Endodermal cell (in vitro differentiated cells): Measurements from ENCODE around the gene RAPGEF1. TPM values are rescaled to one million over a fixed set of nuclear protein-coding genes. Genes with fewer than 3 reads are reported as not detected.

Experiments
- DNase-seq: peaks from one replicate; pipeline ENCODE4 v3.0.0-alpha.2; 2017
- H3K27ac ChIP-seq: 2 replicates; pipeline ENCODE4 v1.5.1; 2013; ENCODE audit warnings: mild to moderate bottlenecking, low read depth, low read length, moderate library complexity
- H3K27me3 ChIP-seq: 2 replicates; pipeline ENCODE4 v1.6.1; 2013; ENCODE audit warnings: mild to moderate bottlenecking, low read length, moderate library complexity; ENCODE audit not compliant: insufficient read depth, control insufficient read depth, poor library complexity, severe bottlenecking
- H3K36me3 ChIP-seq: 2 replicates; pipeline ENCODE4 v1.7.0; 2013; ENCODE audit warnings: mild to moderate bottlenecking, low read length, moderate library complexity; ENCODE audit not compliant: control insufficient read depth, insufficient read depth
- H3K4me1 ChIP-seq: one replicate; pipeline ENCODE4 v1.7.0; 2013; ENCODE audit warnings: low read length; ENCODE audit not compliant: control insufficient read depth, insufficient read depth
- H3K4me3 ChIP-seq: 2 replicates; pipeline ENCODE4 v1.5.1; 2013; ENCODE audit warnings: mild to moderate bottlenecking, low read length, moderate library complexity
- H3K9ac ChIP-seq: 2 replicates; pipeline ENCODE4 v1.6.1; 2013; ENCODE audit warnings: mild to moderate bottlenecking, low read length, moderate library complexity; ENCODE audit not compliant: poor library complexity, severe bottlenecking; ENCODE audit errors: extremely low read depth
- H3K9me3 ChIP-seq: 2 replicates; pipeline ENCODE4 v1.6.1; 2013; ENCODE audit warnings: mild to moderate bottlenecking, low read length, moderate library complexity; ENCODE audit not compliant: control insufficient read depth
- H3K27ac Mint-ChIP-seq: 2 replicates; pipeline ENCODE4 v1.8.0; 2020; ENCODE audit warnings: mixed read lengths
- H3K27me3 Mint-ChIP-seq: 2 replicates; pipeline ENCODE4 v1.8.0; 2021; ENCODE audit warnings: mild to moderate bottlenecking, mixed read lengths; ENCODE audit not compliant: insufficient read depth
- H3K36me3 Mint-ChIP-seq: 2 replicates; pipeline ENCODE4 v1.8.0; 2020; ENCODE audit warnings: low read depth, mixed read lengths
- H3K4me1 Mint-ChIP-seq: 2 replicates; pipeline ENCODE4 v1.8.0; 2020; ENCODE audit warnings: mixed read lengths
- H3K4me3 Mint-ChIP-seq: 2 replicates; pipeline ENCODE4 v1.8.0; 2020; ENCODE audit warnings: mild to moderate bottlenecking, moderate library complexity, mixed read lengths
- H3K9me3 Mint-ChIP-seq: 2 replicates; pipeline ENCODE4 v1.8.0; 2020; ENCODE audit warnings: mild to moderate bottlenecking, mixed read lengths
- WGBS, 2 experiments: methylation state at CpG; one replicate each; pipeline versions ENCODE4 v1.1.5 to v1.1.7; 2013; ENCODE audit warnings: missing lambda C conversion rate in 2 of 2, mixed read lengths in 1 of 2; ENCODE audit not compliant: insufficient coverage in 1 of 2, insufficient read length in 1 of 2; 5-methylcytosine and 5-hydroxymethylcytosine counted together
- total RNA-seq, 2 donors: library from RNA; stranded (reverse); fragmentation: NEBNext Ultra II Directional in 1 of 2; extraction: Animal tissue kit (Norgen Biotek cat#: 25700) in 1 of 2; gene quantifications; 2 replicates in 1 of 2; 3 replicates in 1 of 2; pipeline ENCODE4 v1.2.1, GENCODE V29; 2021
- TF ChIP-seq, protein P1 (sequence below): fragments of 200-600 bp; sonication (generic); conservative IDR thresholded peaks from 2 replicates; pipeline ENCODE4 v1.5.0; 2021; ENCODE audit warnings: antibody characterized with exemption, mild to moderate bottlenecking

RAPGEF1 gene
- total RNA-seq, 2 donors from 2014 or later: 63.4 to 85.5 TPM

DNA sequence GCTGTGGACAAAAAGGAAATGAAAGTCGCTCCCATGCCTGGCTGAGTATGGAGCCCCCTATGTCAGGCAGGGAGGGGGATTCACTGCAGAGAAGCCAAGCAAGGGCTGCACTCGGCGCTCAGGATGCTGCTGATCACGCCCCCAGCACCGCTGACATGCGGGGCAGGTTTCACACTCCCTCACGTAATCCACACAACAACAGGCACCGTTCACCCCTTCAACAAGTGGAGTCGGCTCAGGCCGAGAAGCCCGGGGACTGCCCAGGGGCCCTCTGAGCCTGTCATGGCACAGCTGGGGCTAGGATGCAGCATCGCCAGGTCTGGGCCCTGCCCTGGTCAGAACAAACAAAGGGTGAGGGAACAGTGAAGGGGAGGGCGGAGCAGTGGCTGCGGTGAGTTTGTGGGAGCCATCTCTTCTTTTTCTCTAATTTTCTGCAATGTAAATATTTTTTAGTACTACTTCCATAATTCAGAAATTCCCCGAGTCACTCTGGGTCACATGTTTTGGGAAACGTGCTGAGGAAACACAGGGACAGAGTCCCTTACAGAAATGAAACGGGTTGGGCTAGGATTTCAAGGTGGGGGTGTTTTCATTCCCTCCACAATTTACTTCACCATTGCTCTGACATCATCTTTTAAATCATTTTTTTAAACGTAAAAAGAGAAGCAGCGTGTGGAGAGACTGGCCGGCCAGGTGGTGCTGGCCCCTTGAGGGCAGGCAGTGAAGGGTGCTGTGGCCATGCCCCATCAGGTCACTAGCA, 144.8 kb downstream of the RAPGEF1 start:
- no peaks in the 10 kb centered on the region for H3K9me3 ChIP-seq
- no peaks in the 10 kb centered on the region for H3K4me1 Mint-ChIP-seq
- no peak overlapping the region for H3K4me3 Mint-ChIP-seq
- H3K27me3 Mint-ChIP-seq: no peaks in the 10 kb centered on the region
- no peak overlapping the region for H3K27ac ChIP-seq
- H3K36me3 Mint-ChIP-seq: peaks cover 59% of the 10 kb centered on the region
- H3K9me3 Mint-ChIP-seq: no peaks in the 10 kb centered on the region
- H3K4me3 ChIP-seq: no peak overlapping the region
- no peak overlapping the region for H3K9ac ChIP-seq
- no peaks in the 10 kb centered on the region for H3K27me3 ChIP-seq
- DNase-seq: peak; percentile 39
- peak overlapping the region; percentile 64 for H3K27ac Mint-ChIP-seq
- 88 to 95% methylated on average over 6 to 20 of the region's 20 CpGs for WGBS, 2 experiments
- H3K4me1 ChIP-seq: no peaks in the 10 kb centered on the region
- peaks cover 40% of the 10 kb centered on the region for H3K36me3 ChIP-seq
- TF ChIP-seq, protein P1, sequence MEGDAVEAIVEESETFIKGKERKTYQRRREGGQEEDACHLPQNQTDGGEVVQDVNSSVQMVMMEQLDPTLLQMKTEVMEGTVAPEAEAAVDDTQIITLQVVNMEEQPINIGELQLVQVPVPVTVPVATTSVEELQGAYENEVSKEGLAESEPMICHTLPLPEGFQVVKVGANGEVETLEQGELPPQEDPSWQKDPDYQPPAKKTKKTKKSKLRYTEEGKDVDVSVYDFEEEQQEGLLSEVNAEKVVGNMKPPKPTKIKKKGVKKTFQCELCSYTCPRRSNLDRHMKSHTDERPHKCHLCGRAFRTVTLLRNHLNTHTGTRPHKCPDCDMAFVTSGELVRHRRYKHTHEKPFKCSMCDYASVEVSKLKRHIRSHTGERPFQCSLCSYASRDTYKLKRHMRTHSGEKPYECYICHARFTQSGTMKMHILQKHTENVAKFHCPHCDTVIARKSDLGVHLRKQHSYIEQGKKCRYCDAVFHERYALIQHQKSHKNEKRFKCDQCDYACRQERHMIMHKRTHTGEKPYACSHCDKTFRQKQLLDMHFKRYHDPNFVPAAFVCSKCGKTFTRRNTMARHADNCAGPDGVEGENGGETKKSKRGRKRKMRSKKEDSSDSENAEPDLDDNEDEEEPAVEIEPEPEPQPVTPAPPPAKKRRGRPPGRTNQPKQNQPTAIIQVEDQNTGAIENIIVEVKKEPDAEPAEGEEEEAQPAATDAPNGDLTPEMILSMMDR: no peak

DNA sequence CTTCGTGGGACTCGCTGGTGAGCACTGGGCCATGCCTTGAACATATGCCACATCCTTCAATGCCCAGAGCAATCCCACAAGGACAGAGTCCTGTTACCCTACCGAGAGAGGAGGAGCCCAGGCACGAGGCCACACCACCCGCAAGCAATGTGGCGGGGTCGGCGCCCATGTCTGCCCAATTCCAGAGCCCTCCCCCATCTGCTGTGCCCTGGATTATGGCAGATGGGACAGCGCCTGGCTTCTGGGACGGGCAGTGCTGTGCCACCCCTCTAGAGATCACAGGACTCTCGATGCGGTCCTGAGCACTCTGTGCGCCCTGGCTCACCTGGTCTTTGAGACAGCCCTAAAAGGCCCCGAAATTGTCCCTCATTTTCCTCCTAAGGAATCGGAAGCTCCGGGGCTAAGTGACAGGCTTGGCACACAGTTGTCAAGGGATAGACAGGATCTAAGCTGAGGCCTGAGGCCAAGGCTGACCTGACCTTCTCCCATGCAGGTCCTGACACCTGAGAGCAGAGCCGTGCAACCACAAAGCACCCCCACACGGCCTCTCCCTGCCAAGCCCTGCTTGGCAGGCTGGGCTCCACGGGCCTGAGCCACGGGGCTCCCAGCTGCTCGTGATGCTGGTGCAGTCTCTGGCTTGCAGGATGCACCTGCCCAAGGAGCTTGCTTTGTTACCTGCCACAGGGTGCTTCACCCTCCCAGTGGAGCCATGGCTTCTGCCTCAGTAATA, 145.8 kb downstream of the RAPGEF1 start:
- Histone ChIP-seq H3K9me3 (no peaks in the 10 kb centered on the region), H3K9ac (no peak overlapping the region), H3K27me3 (no peaks in the 10 kb centered on the region), H3K4me1 (no peaks in the 10 kb centered on the region), H3K4me3 (no peak overlapping the region), H3K27ac (no peak overlapping the region), H3K36me3 (peaks cover 31% of the 10 kb centered on the region)
- TF ChIP-seq, protein P1: no peak
- Mint-ChIP-seq H3K4me1 (no peaks in the 10 kb centered on the region), H3K9me3 (no peaks in the 10 kb centered on the region), H3K4me3 (no peak overlapping the region), H3K27me3 (no peaks in the 10 kb centered on the region), H3K36me3 (peaks cover 55% of the 10 kb centered on the region), H3K27ac (no peak overlapping the region)
- WGBS, 2 experiments: 93 to 94% methylated on average over 15 to 21 of the region's 21 CpGs
- no peak for DNase-seq

DNA sequence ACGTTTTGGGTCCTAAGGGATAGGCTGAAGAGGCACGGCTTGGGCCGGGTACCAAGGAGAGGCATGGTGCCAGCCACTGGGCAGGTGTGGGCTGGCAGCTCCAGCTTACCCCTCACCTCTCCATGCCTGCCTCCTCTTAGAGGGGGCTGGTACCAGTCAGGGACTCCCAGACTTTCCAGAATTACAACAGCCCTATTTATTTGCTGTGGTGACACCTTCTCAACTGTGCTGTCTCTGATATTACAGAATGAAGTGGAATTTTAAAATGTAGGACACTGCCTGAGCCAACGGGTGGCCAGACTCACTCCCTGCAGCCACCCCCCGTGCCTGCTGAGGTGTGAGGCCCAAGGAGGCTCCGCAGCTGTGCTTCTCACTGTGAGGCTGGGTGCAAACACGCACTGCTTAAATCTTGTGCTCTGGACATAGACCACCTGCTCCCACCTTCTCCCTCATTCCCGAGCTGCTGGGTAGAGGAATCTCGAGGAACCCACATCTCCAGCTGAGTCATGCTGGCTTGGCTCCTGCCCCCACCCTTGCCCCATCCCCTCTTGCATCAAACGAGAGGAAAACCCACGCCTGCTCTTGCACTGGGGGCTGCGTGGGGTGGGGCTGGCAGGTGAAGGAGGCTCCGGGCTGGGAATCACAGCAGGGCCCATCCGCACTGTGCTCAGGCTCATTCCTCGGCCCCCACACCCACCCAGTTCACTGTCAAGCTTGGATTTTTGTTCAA, 146.6 kb downstream of the RAPGEF1 start:
- no peak overlapping the region for H3K27ac ChIP-seq
- Mint-ChIP-seq H3K9me3 (no peaks in the 10 kb centered on the region), H3K36me3 (peaks cover 50% of the 10 kb centered on the region), H3K4me1 (no peaks in the 10 kb centered on the region), H3K4me3 (no peak overlapping the region), H3K27me3 (no peaks in the 10 kb centered on the region), H3K27ac (peak overlapping the region; percentile 39)
- no peak overlapping the region for H3K4me3 ChIP-seq
- H3K4me1 ChIP-seq: no peaks in the 10 kb centered on the region
- DNase-seq: no peak
- H3K9me3 ChIP-seq: no peaks in the 10 kb centered on the region
- no peaks in the 10 kb centered on the region for H3K27me3 ChIP-seq
- H3K9ac ChIP-seq: no peak overlapping the region
- 96 to 98% methylated on average over 9 to 15 of the region's 15 CpGs for WGBS, 2 experiments
- TF ChIP-seq, protein P1: no peak
- H3K36me3 ChIP-seq: peaks cover 31% of the 10 kb centered on the region
